HEK293 (cell line): Measurements from ENCODE around the gene SLC66A2.
A peak's percentile ranks its signal among the peaks of the same experiment; 100 is the strongest.

Experiments used
- GLI4 ChIP-seq: fragments of 450-650 bp; formaldehyde crosslinking; IDR thresholded peaks from 2 replicates; pipeline ENCODE4 v1.5.1; 2016; ENCODE audit warnings: missing biosample characterization, missing genetic modification characterization
- KLF16 ChIP-seq: fragments of 450-650 bp; formaldehyde crosslinking; IDR thresholded peaks from 2 replicates; pipeline ENCODE4 v1.5.1; 2017; ENCODE audit warnings: missing biosample characterization, missing genetic modification characterization
- REPIN1 ChIP-seq: fragments of 450-650 bp; formaldehyde crosslinking; IDR thresholded peaks from 2 replicates; pipeline ENCODE4 v1.5.1; 2017; ENCODE audit warnings: missing biosample characterization, missing genetic modification characterization, low read depth
- SP2 ChIP-seq: fragments of 450-650 bp; formaldehyde crosslinking; IDR thresholded peaks from 2 replicates; pipeline ENCODE4 v1.5.1; 2016; ENCODE audit warnings: missing biosample characterization, missing genetic modification characterization
- YY2 ChIP-seq: fragments of 450-650 bp; formaldehyde crosslinking; IDR thresholded peaks from 2 replicates; pipeline ENCODE4 v1.5.1; 2016; ENCODE audit warnings: missing biosample characterization, missing genetic modification characterization
- ZBTB17 ChIP-seq: fragments of 450-650 bp; formaldehyde crosslinking; IDR thresholded peaks from 2 replicates; pipeline ENCODE4 v1.5.1; 2016; ENCODE audit warnings: missing biosample characterization, missing genetic modification characterization
- ZBTB21 ChIP-seq: fragments of 450-650 bp; formaldehyde crosslinking; IDR thresholded peaks from 2 replicates; pipeline ENCODE4 v1.5.1; 2017; ENCODE audit warnings: missing biosample characterization, missing genetic modification characterization
- ZFP3 ChIP-seq: fragments of 450-650 bp; formaldehyde crosslinking; IDR thresholded peaks from 2 replicates; pipeline ENCODE4 v1.5.1; 2016; ENCODE audit warnings: low read depth, missing biosample characterization, missing genetic modification characterization
- ZIC2 ChIP-seq: fragments of 450-650 bp; formaldehyde crosslinking; IDR thresholded peaks from 2 replicates; pipeline ENCODE4 v1.5.1; 2016; ENCODE audit warnings: missing biosample characterization, missing genetic modification characterization
- ZNF350 ChIP-seq: fragments of 450-650 bp; formaldehyde crosslinking; IDR thresholded peaks from 2 replicates; pipeline ENCODE4 v1.5.0; 2017; ENCODE audit warnings: missing biosample characterization, mild to moderate bottlenecking, missing genetic modification characterization
- ZNF560 ChIP-seq: fragments of 450-650 bp; formaldehyde crosslinking; IDR thresholded peaks from 2 replicates; pipeline ENCODE4 v1.5.1; 2017; ENCODE audit warnings: missing biosample characterization, missing genetic modification characterization, borderline replicate concordance
- ZNF639 ChIP-seq: fragments of 450-650 bp; formaldehyde crosslinking; IDR thresholded peaks from 2 replicates; pipeline ENCODE4 v1.5.1; 2016; ENCODE audit warnings: missing biosample characterization, missing genetic modification characterization
- ZNF76 ChIP-seq: fragments of 450-650 bp; formaldehyde crosslinking; IDR thresholded peaks from 2 replicates; pipeline ENCODE4; 2016; ENCODE audit warnings: low read depth, missing biosample characterization, missing genetic modification characterization, borderline replicate concordance
- ZNF792 ChIP-seq: fragments of 450-650 bp; formaldehyde crosslinking; IDR thresholded peaks from 2 replicates; pipeline ENCODE4 v1.5.1; 2016; ENCODE audit warnings: missing biosample characterization, missing genetic modification characterization
- ZNF837 ChIP-seq: fragments of 450-650 bp; formaldehyde crosslinking; IDR thresholded peaks from 2 replicates; pipeline ENCODE4 v1.5.1; 2016; ENCODE audit warnings: missing biosample characterization, missing genetic modification characterization
- ZSCAN18 ChIP-seq: fragments of 450-650 bp; formaldehyde crosslinking; IDR thresholded peaks from 2 replicates; pipeline ENCODE4 v1.5.1; 2016; ENCODE audit warnings: missing biosample characterization, missing genetic modification characterization
- ZSCAN23 ChIP-seq: fragments of 450-650 bp; formaldehyde crosslinking; IDR thresholded peaks from 2 replicates; pipeline ENCODE4 v1.5.1; 2016; ENCODE audit warnings: missing biosample characterization, missing genetic modification characterization
- TF ChIP-seq, protein P1 (sequence below): fragments of 450-650 bp; formaldehyde crosslinking; IDR thresholded peaks from 2 replicates; pipeline ENCODE4 v1.5.1; 2016; ENCODE audit warnings: missing biosample characterization, missing genetic modification characterization, borderline replicate concordance
- TF ChIP-seq, protein P2 (sequence below): fragments of 450-650 bp; formaldehyde crosslinking; IDR thresholded peaks from 2 replicates; pipeline ENCODE4 v1.5.1; 2016; ENCODE audit warnings: missing biosample characterization, missing genetic modification characterization
- TF ChIP-seq, protein P3 (sequence below): fragments of 450-650 bp; formaldehyde crosslinking; IDR thresholded peaks from 2 replicates; pipeline ENCODE4 v1.5.1; 2016; ENCODE audit warnings: missing biosample characterization, missing genetic modification characterization

Gene SLC66A2

GRCh38 chr18:79965119-79965902 is 13.9 kb upstream of the SLC66A2 start (continued):
- TF ChIP-seq ZBTB17: peak; percentile 61
- no peak for TF ChIP-seq REPIN1 (tag by site-specific recombination)
- TF ChIP-seq, protein P1, sequence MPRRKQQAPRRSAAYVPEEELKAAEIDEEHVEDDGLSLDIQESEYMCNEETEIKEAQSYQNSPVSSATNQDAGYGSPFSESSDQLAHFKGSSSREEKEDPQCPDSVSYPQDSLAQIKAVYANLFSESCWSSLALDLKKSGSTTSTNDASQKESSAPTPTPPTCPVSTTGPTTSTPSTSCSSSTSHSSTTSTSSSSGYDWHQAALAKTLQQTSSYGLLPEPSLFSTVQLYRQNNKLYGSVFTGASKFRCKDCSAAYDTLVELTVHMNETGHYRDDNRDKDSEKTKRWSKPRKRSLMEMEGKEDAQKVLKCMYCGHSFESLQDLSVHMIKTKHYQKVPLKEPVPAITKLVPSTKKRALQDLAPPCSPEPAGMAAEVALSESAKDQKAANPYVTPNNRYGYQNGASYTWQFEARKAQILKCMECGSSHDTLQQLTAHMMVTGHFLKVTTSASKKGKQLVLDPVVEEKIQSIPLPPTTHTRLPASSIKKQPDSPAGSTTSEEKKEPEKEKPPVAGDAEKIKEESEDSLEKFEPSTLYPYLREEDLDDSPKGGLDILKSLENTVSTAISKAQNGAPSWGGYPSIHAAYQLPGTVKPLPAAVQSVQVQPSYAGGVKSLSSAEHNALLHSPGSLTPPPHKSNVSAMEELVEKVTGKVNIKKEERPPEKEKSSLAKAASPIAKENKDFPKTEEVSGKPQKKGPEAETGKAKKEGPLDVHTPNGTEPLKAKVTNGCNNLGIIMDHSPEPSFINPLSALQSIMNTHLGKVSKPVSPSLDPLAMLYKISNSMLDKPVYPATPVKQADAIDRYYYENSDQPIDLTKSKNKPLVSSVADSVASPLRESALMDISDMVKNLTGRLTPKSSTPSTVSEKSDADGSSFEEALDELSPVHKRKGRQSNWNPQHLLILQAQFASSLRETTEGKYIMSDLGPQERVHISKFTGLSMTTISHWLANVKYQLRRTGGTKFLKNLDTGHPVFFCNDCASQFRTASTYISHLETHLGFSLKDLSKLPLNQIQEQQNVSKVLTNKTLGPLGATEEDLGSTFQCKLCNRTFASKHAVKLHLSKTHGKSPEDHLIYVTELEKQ (tag by site-specific recombination): no peak
- TF ChIP-seq, protein P2, sequence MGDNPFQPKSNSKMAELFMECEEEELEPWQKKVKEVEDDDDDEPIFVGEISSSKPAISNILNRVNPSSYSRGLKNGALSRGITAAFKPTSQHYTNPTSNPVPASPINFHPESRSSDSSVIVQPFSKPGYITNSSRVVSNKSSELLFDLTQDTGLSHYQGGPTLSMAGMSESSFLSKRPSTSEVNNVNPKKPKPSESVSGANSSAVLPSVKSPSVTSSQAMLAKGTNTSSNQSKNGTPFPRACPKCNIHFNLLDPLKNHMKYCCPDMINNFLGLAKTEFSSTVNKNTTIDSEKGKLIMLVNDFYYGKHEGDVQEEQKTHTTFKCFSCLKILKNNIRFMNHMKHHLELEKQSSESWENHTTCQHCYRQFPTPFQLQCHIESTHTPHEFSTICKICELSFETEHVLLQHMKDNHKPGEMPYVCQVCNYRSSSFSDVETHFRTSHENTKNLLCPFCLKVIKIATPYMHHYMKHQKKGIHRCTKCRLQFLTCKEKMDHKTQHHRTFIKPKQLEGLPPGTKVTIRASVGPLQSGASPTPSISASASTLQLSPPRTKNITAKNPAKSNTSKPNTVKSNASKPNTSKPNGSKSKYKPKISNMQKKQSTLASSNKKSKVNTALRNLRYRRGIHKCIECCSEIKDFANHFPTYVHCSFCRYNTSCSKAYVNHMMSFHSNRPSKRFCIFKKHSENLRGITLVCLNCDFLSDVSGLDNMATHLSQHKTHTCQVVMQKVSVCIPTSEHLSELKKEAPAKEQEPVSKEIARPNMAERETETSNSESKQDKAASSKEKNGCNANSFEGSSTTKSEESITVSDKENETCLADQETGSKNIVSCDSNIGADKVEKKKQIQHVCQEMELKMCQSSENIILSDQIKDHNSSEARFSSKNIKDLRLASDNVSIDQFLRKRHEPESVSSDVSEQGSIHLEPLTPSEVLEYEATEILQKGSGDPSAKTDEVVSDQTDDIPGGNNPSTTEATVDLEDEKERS (tag by site-specific recombination): peak; percentile 70; the same call in 1 of the 2 replicates
- no peak for TF ChIP-seq ZNF792
- TF ChIP-seq ZSCAN18 (tag by site-specific recombination): peak; percentile 16; the same call in 1 of the 2 replicates
- TF ChIP-seq ZBTB21 (tag by site-specific recombination): no peak
- TF ChIP-seq ZFP3 (tag by site-specific recombination): 0 out of 2 replicates have a peak, but pooled peaks have one; percentile 14
- TF ChIP-seq SP2 (tag by site-specific recombination): no peak
- TF ChIP-seq ZNF639 (tag by site-specific recombination): peak; percentile 61; the same call in 1 of the 2 replicates
- TF ChIP-seq ZNF837: no peak
- peak; percentile 11; the same call in 1 of the 2 replicates for TF ChIP-seq ZNF76
- TF ChIP-seq ZSCAN23: 0 out of 2 replicates have a peak, but pooled peaks have one; percentile 46
- TF ChIP-seq YY2 (tag by site-specific recombination): peak; percentile 34; the same call in 1 of the 2 replicates
- TF ChIP-seq KLF16: peak; percentile 27; the same call in 1 of the 2 replicates
- peak; percentile 51 for TF ChIP-seq ZIC2 (tag by site-specific recombination)
- no peak for TF ChIP-seq ZNF560 (tag by site-specific recombination)
- no peak for TF ChIP-seq GLI4 (tag by site-specific recombination)
- TF ChIP-seq, protein P3, sequence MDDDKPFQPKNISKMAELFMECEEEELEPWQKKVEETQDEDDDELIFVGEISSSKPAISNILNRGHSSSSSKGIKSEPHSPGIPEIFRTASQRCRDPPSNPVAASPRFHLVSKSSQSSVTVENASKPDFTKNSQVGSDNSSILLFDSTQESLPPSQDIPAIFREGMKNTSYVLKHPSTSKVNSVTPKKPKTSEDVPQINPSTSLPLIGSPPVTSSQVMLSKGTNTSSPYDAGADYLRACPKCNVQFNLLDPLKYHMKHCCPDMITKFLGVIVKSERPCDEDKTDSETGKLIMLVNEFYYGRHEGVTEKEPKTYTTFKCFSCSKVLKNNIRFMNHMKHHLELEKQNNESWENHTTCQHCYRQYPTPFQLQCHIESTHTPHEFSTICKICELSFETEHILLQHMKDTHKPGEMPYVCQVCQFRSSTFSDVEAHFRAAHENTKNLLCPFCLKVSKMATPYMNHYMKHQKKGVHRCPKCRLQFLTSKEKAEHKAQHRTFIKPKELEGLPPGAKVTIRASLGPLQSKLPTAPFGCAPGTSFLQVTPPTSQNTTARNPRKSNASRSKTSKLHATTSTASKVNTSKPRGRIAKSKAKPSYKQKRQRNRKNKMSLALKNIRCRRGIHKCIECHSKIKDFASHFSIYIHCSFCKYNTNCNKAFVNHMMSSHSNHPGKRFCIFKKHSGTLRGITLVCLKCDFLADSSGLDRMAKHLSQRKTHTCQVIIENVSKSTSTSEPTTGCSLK (tag by site-specific recombination): no peak
- TF ChIP-seq ZNF350 (tag by site-specific recombination): 0 out of 2 replicates have a peak, but pooled peaks have one; percentile 20
